H1 (cell line): ENCODE data around the gene LARP4B. TPM values are rescaled to one million over a fixed set of nuclear protein-coding genes. Genes with fewer than 3 reads are reported as not detected.

Experiments
- CTCF ChIA-PET: fragments of 300-600 bp; sonication (Branson Sonifier 250); formaldehyde crosslinking; loops from one replicate; lab custom pipeline; 2021; ENCODE audit not compliant: partially characterized antibody; lab: Charles Lee
- POLR2A ChIA-PET: fragments of 300-600 bp; sonication (Branson Sonifier 250); formaldehyde crosslinking; loops from one replicate; lab custom pipeline; 2021; ENCODE audit warnings: inconsistent platforms; ENCODE audit not compliant: partially characterized antibody; lab: Charles Lee
- DNase-seq, 2 experiments: peaks; one replicate each; pipeline versions ENCODE4 v3.0.0 to v3.0.0-alpha.2; 2010 to 2022; ENCODE audit warnings: low spot score in 2 of 2, low read depth in 1 of 2, mixed read lengths in 1 of 2
- FAIRE-seq: peaks from 2 replicates; lab custom pipeline; 2011; peaks lifted over from hg19 to GRCh38; lab: Jason Lieb, UNC
- H2AFZ ChIP-seq: 2 replicates; pipeline ENCODE4 v1.8.1; 2012; ENCODE audit warnings: low read length, inconsistent platforms
- H2AK5ac ChIP-seq: 2 replicates; pipeline ENCODE4 v1.6.1; 2013; ENCODE audit warnings: low read depth, low read length
- H2BK120ac ChIP-seq: replicated peaks from 2 replicates; pipeline ENCODE3; 2013; ENCODE audit warnings: low read depth, low read length, inconsistent platforms
- H2BK12ac ChIP-seq: 2 replicates; pipeline ENCODE4 v1.6.1; 2013; ENCODE audit warnings: low read depth, low read length
- H2BK15ac ChIP-seq: 2 replicates; pipeline ENCODE4 v1.6.1; 2013; ENCODE audit warnings: low read length
- H2BK20ac ChIP-seq: 2 replicates; pipeline ENCODE4 v1.6.1; 2013; ENCODE audit warnings: low read length
- H2BK5ac ChIP-seq: 2 replicates; pipeline ENCODE4 v1.6.1; 2013; ENCODE audit warnings: low read depth, low read length
- H3K14ac ChIP-seq: 2 replicates; pipeline ENCODE4 v1.6.1; 2013; ENCODE audit warnings: inconsistent platforms; ENCODE audit not compliant: insufficient read length
- H3K18ac ChIP-seq: 2 replicates; pipeline ENCODE4 v1.6.1; 2013; ENCODE audit warnings: low read length; ENCODE audit errors: extremely low read depth
- H3K23ac ChIP-seq: 2 replicates; pipeline ENCODE4 v1.6.1; 2013; ENCODE audit warnings: inconsistent platforms; ENCODE audit not compliant: insufficient read length
- H3K23me2 ChIP-seq: 2 replicates; pipeline ENCODE4 v1.6.1; 2013; ENCODE audit warnings: low read depth, low read length
- H3K27ac ChIP-seq: 2 replicates; pipeline ENCODE4 v1.6.1; 2011; ENCODE audit warnings: low read depth, low read length, inconsistent platforms
- H3K27me3 ChIP-seq, 4 experiments: replicated peaks in 1 of 4; 1 replicate in 1 of 4; 2 replicates in 3 of 4; pipeline versions ENCODE4 v1.6.1 to v1.8.1; 2011 to 2013; ENCODE audit warnings: low read length in 3 of 4, mild to moderate bottlenecking in 3 of 4, inconsistent platforms in 2 of 4, mixed read lengths in 2 of 4, moderate library complexity in 1 of 4; ENCODE audit not compliant: control insufficient read depth in 3 of 4, insufficient read depth in 3 of 4; ENCODE audit errors: extremely low read depth in 1 of 4
- H3K36me3 ChIP-seq, 4 experiments: 2 replicates each; pipeline versions ENCODE4 v1.6.1 to v1.8.1; 2011 to 2013; ENCODE audit warnings: mild to moderate bottlenecking in 4 of 4, low read length in 3 of 4, moderate library complexity in 2 of 4, control low read depth in 1 of 4, inconsistent platforms in 1 of 4; ENCODE audit not compliant: insufficient read depth in 4 of 4, control insufficient read depth in 2 of 4
- H3K4ac ChIP-seq: replicated peaks from 2 replicates; pipeline ENCODE3; 2013; ENCODE audit warnings: low read length, low read depth, mixed read lengths, inconsistent platforms; ENCODE audit not compliant: insufficient read length
- H3K4me1 ChIP-seq, 4 experiments: replicated peaks in 1 of 4; 1 replicate in 1 of 4; 2 replicates in 3 of 4; pipeline versions ENCODE4 v1.6.1 to v1.8.1; 2011 to 2013; ENCODE audit warnings: low read length in 3 of 4, inconsistent platforms in 2 of 4, mixed read lengths in 1 of 4; ENCODE audit not compliant: insufficient read depth in 4 of 4, control insufficient read depth in 3 of 4
- H3K4me2 ChIP-seq, 2 experiments: 2 replicates each; pipeline versions ENCODE4 v1.6.1 to v1.8.1; 2011 to 2013; ENCODE audit warnings: low read depth in 2 of 2, low read length in 2 of 2, control low read depth in 1 of 2, inconsistent platforms in 1 of 2, mild to moderate bottlenecking in 1 of 2; ENCODE audit not compliant: insufficient read depth in 1 of 2
- H3K4me3 ChIP-seq, 4 experiments: fragments of 200-600, 300-600 bp in 1 of 4; sonication (generic), shearing (Covaris generic), sonication (Bioruptor Twin) in 1 of 4; 2 replicates each; pipeline versions ENCODE4 v1.5.1 to v1.8.1; 2011 to 2016; ENCODE audit warnings: low read length in 4 of 4, low read depth in 3 of 4, control low read depth in 2 of 4, inconsistent platforms in 2 of 4, mild to moderate bottlenecking in 2 of 4, mixed read lengths in 1 of 4, moderate library complexity in 1 of 4; ENCODE audit not compliant: insufficient read depth in 2 of 4; ENCODE audit errors: extremely low read depth in 1 of 4
- H3K56ac ChIP-seq: replicated peaks from 2 replicates; pipeline ENCODE3; 2013; ENCODE audit warnings: low read depth, mild to moderate bottlenecking, mixed read lengths, low read length, inconsistent platforms; ENCODE audit not compliant: insufficient read length
- H3K79me1 ChIP-seq: 2 replicates; pipeline ENCODE4 v1.6.1; 2013; ENCODE audit warnings: low read depth, low read length, control low read depth
- H3K79me2 ChIP-seq, 2 experiments: 2 replicates each; pipeline versions ENCODE4 v1.6.1 to v1.8.1; 2012 to 2013; ENCODE audit warnings: low read length in 2 of 2, mild to moderate bottlenecking in 2 of 2, inconsistent platforms in 1 of 2; ENCODE audit not compliant: insufficient read depth in 2 of 2, control insufficient read depth in 1 of 2
- H3K9ac ChIP-seq, 4 experiments: replicated peaks in 1 of 4; 1 replicate in 1 of 4; 2 replicates in 3 of 4; pipeline versions ENCODE4 v1.6.1 to v1.8.1; 2011 to 2013; ENCODE audit warnings: low read depth in 3 of 4, low read length in 3 of 4, control low read depth in 2 of 4, mild to moderate bottlenecking in 2 of 4, moderate library complexity in 2 of 4, inconsistent platforms in 1 of 4; ENCODE audit errors: extremely low read depth in 1 of 4
- H3K9me3 ChIP-seq, 2 experiments: 2 replicates each; pipeline versions ENCODE4 v1.6.1 to v1.8.1; 2012 to 2013; ENCODE audit warnings: mild to moderate bottlenecking in 2 of 2, moderate library complexity in 2 of 2, control low read depth in 1 of 2, inconsistent platforms in 1 of 2, low read depth in 1 of 2, low read length in 1 of 2, mixed read lengths in 1 of 2; ENCODE audit not compliant: insufficient read depth in 2 of 2
- H4K20me1 ChIP-seq, 2 experiments: replicated peaks in 1 of 2; 2 replicates each; pipeline versions ENCODE3 to v1.8.1; 2011 to 2013; ENCODE audit warnings: inconsistent platforms in 2 of 2, low read length in 2 of 2, mild to moderate bottlenecking in 1 of 2; ENCODE audit not compliant: insufficient read depth in 2 of 2, control insufficient read depth in 1 of 2
- H4K5ac ChIP-seq: 2 replicates; pipeline ENCODE4 v1.6.1; 2013; ENCODE audit warnings: low read length, low read depth, mixed read lengths, inconsistent platforms; ENCODE audit not compliant: insufficient read length
- H4K8ac ChIP-seq: 2 replicates; pipeline ENCODE4 v1.8.0; 2013; ENCODE audit warnings: mild to moderate bottlenecking, moderate library complexity, low read length, inconsistent platforms; ENCODE audit not compliant: insufficient read depth; ENCODE audit errors: extremely low read depth
- H4K91ac ChIP-seq: replicated peaks from 2 replicates; pipeline ENCODE3; 2013; ENCODE audit warnings: low read length, mixed read lengths, inconsistent platforms; ENCODE audit not compliant: insufficient read length
- BCL11A ChIP-seq, 2 experiments: IDR thresholded peaks; one replicate each; pipeline ENCODE4 v1.6.1; 2011; ENCODE audit warnings: low read depth in 2 of 2, low read length in 2 of 2, mild to moderate bottlenecking in 2 of 2
- BRCA1 ChIP-seq: IDR thresholded peaks from 2 replicates; pipeline ENCODE4 v1.6.1; 2012; ENCODE audit warnings: low read depth, low read length, improper control_type of control experiment
- EZH2 ChIP-seq: fragments of 200-600 bp; sonication (generic); IDR thresholded peaks from 2 replicates; pipeline ENCODE4 v1.7.1; 2012; ENCODE audit warnings: low read depth, mild to moderate bottlenecking, moderate library complexity, low read length, inconsistent platforms; ENCODE audit not compliant: severe bottlenecking
- FOSL1 ChIP-seq: IDR thresholded peaks from 2 replicates; pipeline ENCODE4 v1.6.1; 2011; ENCODE audit warnings: mild to moderate bottlenecking, low read depth, low read length, moderate library complexity; ENCODE audit not compliant: insufficient read depth
- HDAC2 ChIP-seq, 2 experiments: fragments of 300-600 bp in 1 of 2; sonication (generic) in 1 of 2; IDR thresholded peaks; 2 replicates each; pipeline ENCODE4 v1.6.1; 2011 to 2012; ENCODE audit warnings: low read depth in 2 of 2, low read length in 2 of 2, mild to moderate bottlenecking in 2 of 2, moderate library complexity in 2 of 2, borderline replicate concordance in 1 of 2, inconsistent platforms in 1 of 2
- JUN ChIP-seq: IDR thresholded peaks from 2 replicates; pipeline ENCODE4 v1.6.1; 2011; ENCODE audit warnings: low read depth, mild to moderate bottlenecking, improper control_type of control experiment, low read length
- KDM1A ChIP-seq: fragments of 200-600, 300-600 bp; sonication (generic); IDR thresholded peaks from 2 replicates; pipeline ENCODE4 v1.7.1; 2016; ENCODE audit warnings: mild to moderate bottlenecking, low read length, borderline replicate concordance
- NANOG ChIP-seq: IDR thresholded peaks from 2 replicates; pipeline ENCODE4 v1.6.1; 2011; ENCODE audit warnings: low read length, low read depth, mild to moderate bottlenecking, inconsistent platforms; ENCODE audit not compliant: insufficient read depth, poor library complexity, severe bottlenecking
- POLR2A ChIP-seq, 2 experiments: IDR thresholded peaks; 1 replicate in 1 of 2; 2 replicates in 1 of 2; pipeline ENCODE4 v1.6.1; 2011; ENCODE audit warnings: low read depth in 2 of 2, low read length in 2 of 2, mild to moderate bottlenecking in 2 of 2; ENCODE audit errors: control extremely low read depth in 1 of 2
- RXRA ChIP-seq: IDR thresholded peaks from 2 replicates; pipeline ENCODE4 v1.6.1; 2011; ENCODE audit warnings: low read depth, mild to moderate bottlenecking, low read length, moderate library complexity; ENCODE audit not compliant: insufficient read depth
- SAP30 ChIP-seq: fragments of 300-600 bp; sonication (generic); IDR thresholded peaks from 2 replicates; pipeline ENCODE4 v1.7.1; 2012; ENCODE audit warnings: low read length, moderate library complexity, mild to moderate bottlenecking, inconsistent platforms; ENCODE audit not compliant: insufficient read depth, insufficient replicate concordance
- SIX5 ChIP-seq: IDR thresholded peaks from 2 replicates; pipeline ENCODE4 v1.6.1; 2011; ENCODE audit warnings: mild to moderate bottlenecking, low read depth, low read length
- SP2 ChIP-seq: IDR thresholded peaks from 2 replicates; pipeline ENCODE4 v1.6.1; 2012; ENCODE audit warnings: mild to moderate bottlenecking, low read length, inconsistent platforms
- TBP ChIP-seq: IDR thresholded peaks from 2 replicates; pipeline ENCODE4 v1.6.1; 2011; ENCODE audit warnings: low read depth, low read length, improper control_type of control experiment
- TEAD4 ChIP-seq: IDR thresholded peaks from 2 replicates; pipeline ENCODE4 v1.6.1; 2012; ENCODE audit warnings: low read depth, low read length, inconsistent platforms, mixed read lengths
- WGBS, 2 experiments: shearing (Covaris generic) in 1 of 2; methylation state at CpG; one replicate each; pipeline versions ENCODE4 v1.1.6 to v1.1.7; 2013 to 2015; ENCODE audit warnings: low lambda C conversion rate in 2 of 2, mixed read lengths in 2 of 2, inconsistent platforms in 1 of 2, low coverage in 1 of 2, missing lambda C conversion rate in 1 of 2; ENCODE audit not compliant: insufficient replicate concordance in 2 of 2, insufficient coverage in 1 of 2, insufficient read length in 1 of 2; ENCODE audit errors: extremely low coverage in 1 of 2, missing lambda C conversion rate in 1 of 2; 5-methylcytosine and 5-hydroxymethylcytosine counted together
- polyA plus RNA-seq, 7 experiments: library from polyadenylated mRNA; depleted of rRNA in 3 of 7; stranded (reverse) in 5 of 7; unstranded in 2 of 7; fragments of >200 nt in 5 of 7; fragments of 200-250 nt in 2 of 7; gene quantifications; 1 replicate in 5 of 7; 2 replicates in 1 of 7; 4 replicates in 1 of 7; pipeline versions ENCODE4 v1.2.1 to v1.2.3, GENCODE V29; 2011 to 2013; ENCODE audit warnings: missing spikeins in 2 of 7, mixed read lengths in 2 of 7
- total RNA-seq: library from RNA; stranded (reverse); fragmentation: NEBNext Ultra II Directional; extraction: Animal tissue kit (Norgen Biotek cat#: 25700); gene quantifications from 2 replicates; pipeline ENCODE4 v1.2.1, GENCODE V29; 2021

The LARP4B gene
- total and polyA plus RNA-seq, 2 of the 8 experiments (the other 6 are each of a cell fraction or from before 2014, with no cell fraction given), result 20.1 to 78.6 TPM

DNA sequence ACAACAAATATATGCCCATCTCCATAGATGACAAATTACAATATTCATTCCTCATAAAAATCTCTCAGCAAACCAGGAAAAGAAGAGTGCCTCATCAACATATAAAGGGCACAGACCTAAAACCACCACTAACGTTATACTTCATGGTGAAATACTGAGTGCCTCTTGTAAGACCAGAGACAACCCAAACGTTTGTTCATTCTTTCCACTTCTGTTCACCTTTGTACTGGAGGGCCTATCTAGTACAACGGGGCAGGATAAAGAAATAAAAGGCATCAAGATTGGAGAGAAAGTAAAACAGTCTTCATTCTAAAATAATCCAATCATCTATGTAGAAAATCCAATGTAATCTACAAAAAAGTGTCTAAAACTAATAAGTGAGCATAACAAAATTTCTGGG, 79.1 kb downstream of the LARP4B start:
- ChIA-PET CTCF (no interaction called here), POLR2A (no interaction called here)
- H3K4me1 ChIP-seq, result peaks cover 0 to 3% (median 0%) of the 10 kb centered on the region in 4 experiments; a peak in 3 of 7 replicates
- H3K27ac ChIP-seq, result no peak overlapping the region
- peaks cover 3 to 82% of the 10 kb centered on the region in 2 experiments; a peak in 3 of 4 replicates for H3K79me2 ChIP-seq
- H2AK5ac ChIP-seq, result no peak overlapping the region
- H2BK15ac ChIP-seq, result no peak overlapping the region
- no peak overlapping the region for H3K4me2 ChIP-seq
- no peak overlapping the region for H4K91ac ChIP-seq
- H3K23ac ChIP-seq, result no peak overlapping the region
- no peak overlapping the region for H2AFZ ChIP-seq
- H2BK120ac ChIP-seq, result no peak overlapping the region
- H3K23me2 ChIP-seq, result no peaks in the 10 kb centered on the region
- H3K79me1 ChIP-seq, result peaks cover 11% of the 10 kb centered on the region
- H4K20me1 ChIP-seq, result peaks cover 0 to 7% of the 10 kb centered on the region in 2 experiments
- H3K27me3 ChIP-seq, result no peaks in the 10 kb centered on the region
- H3K14ac ChIP-seq, result no peak overlapping the region
- WGBS, 2 experiments, result 93% methylated on average over 3 of the region's 3 CpGs; no CpG with 5 or more reads in 1 of the 2 experiments
- H4K8ac ChIP-seq, result no peak overlapping the region
- H3K4ac ChIP-seq, result no peak overlapping the region
- no peak overlapping the region for H3K56ac ChIP-seq
- H4K5ac ChIP-seq, result no peak overlapping the region
- peaks cover 2 to 5% of the 10 kb centered on the region in 2 experiments; a peak in 3 of 4 replicates for H3K9me3 ChIP-seq
- H2BK12ac ChIP-seq, result no peak overlapping the region
- no peak overlapping the region for H2BK20ac ChIP-seq
- H3K36me3 ChIP-seq, result peaks cover 3 to 32% (median 6%) of the 10 kb centered on the region in 4 experiments; a peak in 5 of 8 replicates
- DNase-seq, result no peak
- no peak overlapping the region for H3K9ac ChIP-seq
- FAIRE-seq, result no peak
- no peak overlapping the region for H3K4me3 ChIP-seq
- no peak overlapping the region for H2BK5ac ChIP-seq
- H3K18ac ChIP-seq, result no peak overlapping the region
- no peak for TF ChIP-seq BCL11A (IDR thresholded peaks at IDR 0.05; ENCODE audit: low read depth in 2 of 2, low read length in 2 of 2)
- TF ChIP-seq EZH2, result no peak
- no peak for TF ChIP-seq SIX5
- TF ChIP-seq JUN, result no peak
- no peak for TF ChIP-seq NANOG
- TF ChIP-seq HDAC2 (IDR thresholded peaks at IDR 0.05; ENCODE audit: borderline replicate concordance in 1 of 2, low read depth in 2 of 2, low read length in 2 of 2), result no peak
- TF ChIP-seq SAP30, result no peak
- no peak for TF ChIP-seq BRCA1
- TF ChIP-seq SP2, result no peak
- no peak for TF ChIP-seq TBP
- no peak for TF ChIP-seq POLR2A (IDR thresholded peaks at IDR 0.05; ENCODE audit: control extremely low read depth in 1 of 2, low read depth in 2 of 2, low read length in 2 of 2)
- TF ChIP-seq RXRA, result no peak
- no peak for TF ChIP-seq FOSL1
- no peak for TF ChIP-seq TEAD4
- TF ChIP-seq KDM1A, result no peak
